Mesendoderm (in vitro differentiated cells): ENCODE results near the gene NTRK3.

Source experiments
- DNase-seq: peaks from one replicate; pipeline ENCODE4 v3.0.0; 2013
- H2AK5ac ChIP-seq: 2 replicates; pipeline ENCODE4 v1.6.1; 2013; ENCODE audit warnings: low read length, inconsistent platforms
- H2BK120ac ChIP-seq: 2 replicates; pipeline ENCODE4 v1.6.1; 2013; ENCODE audit warnings: low read depth, mild to moderate bottlenecking, low read length, moderate library complexity, mixed read lengths
- H2BK15ac ChIP-seq: replicated peaks from 2 replicates; pipeline ENCODE4 v1.6.1; 2013; ENCODE audit warnings: low read depth, mild to moderate bottlenecking, moderate library complexity
- H2BK5ac ChIP-seq: 2 replicates; pipeline ENCODE4 v1.6.1; 2013; ENCODE audit warnings: low read length, inconsistent platforms
- H3K18ac ChIP-seq: 2 replicates; pipeline ENCODE4 v1.6.1; 2013; ENCODE audit warnings: mild to moderate bottlenecking, low read length, mixed read lengths
- H3K23ac ChIP-seq: one replicate; pipeline ENCODE4 v1.6.1; 2013; ENCODE audit warnings: low read length
- H3K27ac ChIP-seq: 2 replicates; pipeline ENCODE4 v1.5.1; 2013; ENCODE audit warnings: low read depth, mild to moderate bottlenecking, inconsistent platforms, low read length, moderate library complexity
- H3K27me3 ChIP-seq: 2 replicates; pipeline ENCODE4 v1.6.1; 2013; ENCODE audit warnings: low read length, control low read depth, mild to moderate bottlenecking, inconsistent platforms; ENCODE audit not compliant: insufficient read depth, poor library complexity
- H3K36me3 ChIP-seq: 2 replicates; pipeline ENCODE4 v1.6.1; 2013; ENCODE audit warnings: low read length, inconsistent platforms; ENCODE audit not compliant: control insufficient read depth, insufficient read depth
- H3K4ac ChIP-seq: one replicate; pipeline ENCODE4 v1.6.1; 2013; ENCODE audit warnings: low read depth, mild to moderate bottlenecking, low read length, moderate library complexity
- H3K4me1 ChIP-seq: 2 replicates; pipeline ENCODE4 v1.6.1; 2013; ENCODE audit warnings: low read depth, low read length, inconsistent platforms; ENCODE audit not compliant: control insufficient read depth
- H3K4me2 ChIP-seq: 2 replicates; pipeline ENCODE4 v1.6.1; 2013; ENCODE audit warnings: low read length
- H3K4me3 ChIP-seq: 2 replicates; pipeline ENCODE4 v1.5.1; 2013; ENCODE audit warnings: mild to moderate bottlenecking, low read length
- H3K56ac ChIP-seq: one replicate; pipeline ENCODE4 v1.6.1; 2013; ENCODE audit warnings: low read length
- H3K79me1 ChIP-seq: 2 replicates; pipeline ENCODE4 v1.6.1; 2013; ENCODE audit warnings: low read length, inconsistent platforms
- H3K79me2 ChIP-seq: 2 replicates; pipeline ENCODE4 v1.6.1; 2013; ENCODE audit warnings: mild to moderate bottlenecking, low read length; ENCODE audit not compliant: control insufficient read depth, insufficient read depth
- H3K9ac ChIP-seq: 2 replicates; pipeline ENCODE4 v1.6.1; 2013; ENCODE audit warnings: low read length, inconsistent platforms
- H4K5ac ChIP-seq: one replicate; pipeline ENCODE4 v1.6.1; 2013; ENCODE audit warnings: low read length
- H4K8ac ChIP-seq: one replicate; pipeline ENCODE4 v1.6.1; 2013; ENCODE audit warnings: low read depth, mild to moderate bottlenecking, control low read depth, low read length, moderate library complexity
- WGBS: extraction: QIAGEN DNeasy Blood & Tissue Kit; methylation state at CpG from one replicate; pipeline ENCODE4 v1.1.7; 2013; ENCODE audit warnings: low lambda C conversion rate, missing lambda C conversion rate; ENCODE audit not compliant: insufficient coverage; ENCODE audit errors: extremely low coverage; 5-methylcytosine and 5-hydroxymethylcytosine counted together

The NTRK3 gene

GRCh38 chr15:88113613-88114308, 142.8 kb downstream of the NTRK3 start:
- Histone ChIP-seq H2BK5ac (no peak overlapping the region), H2BK15ac (no peak overlapping the region), H3K4ac (no peak overlapping the region), H4K8ac (no peak overlapping the region), H3K36me3 (no peaks in the 10 kb centered on the region), H4K5ac (no peak overlapping the region), H3K23ac (no peak overlapping the region), H3K4me2 (no peak overlapping the region), H3K9ac (no peak overlapping the region), H2AK5ac (no peak overlapping the region), H3K4me3 (no peak overlapping the region), H3K18ac (no peak overlapping the region), H3K56ac (no peak overlapping the region), H2BK120ac (no peak overlapping the region), H3K27me3 (no peaks in the 10 kb centered on the region), H3K79me2 (no peaks in the 10 kb centered on the region), H3K27ac (no peak overlapping the region), H3K79me1 (no peaks in the 10 kb centered on the region), H3K4me1 (no peaks in the 10 kb centered on the region)
- no peak for DNase-seq
- WGBS = no CpG with 5 or more reads among the region's 1 CpG

DNA sequence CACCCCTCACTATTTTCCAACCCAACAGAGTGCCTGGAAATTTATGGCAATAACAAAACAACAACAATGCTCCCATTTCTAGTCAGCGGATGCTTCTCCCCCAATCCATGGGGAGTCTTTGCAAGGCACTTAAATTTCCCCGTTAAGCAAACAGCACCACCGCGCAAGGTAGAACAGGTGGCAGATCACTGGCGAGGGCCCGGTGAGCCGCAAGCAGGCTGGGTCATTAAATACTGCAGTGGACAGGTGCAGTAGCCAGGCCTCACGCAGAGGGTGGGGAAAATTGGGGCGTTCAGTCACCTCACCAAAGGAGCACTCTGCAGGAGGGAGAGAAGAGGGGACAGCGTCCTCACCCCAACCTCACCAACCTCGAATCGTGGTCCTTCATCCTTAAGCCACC, 147.5 kb downstream of the NTRK3 start:
- no peaks in the 10 kb centered on the region for H3K79me1 ChIP-seq
- H4K8ac ChIP-seq = no peak overlapping the region
- no peaks in the 10 kb centered on the region for H3K79me2 ChIP-seq
- no peak overlapping the region for H4K5ac ChIP-seq
- no peak overlapping the region for H3K56ac ChIP-seq
- H2AK5ac ChIP-seq = no peak overlapping the region
- H3K18ac ChIP-seq = no peak overlapping the region
- no peaks in the 10 kb centered on the region for H3K4me1 ChIP-seq
- H3K4me3 ChIP-seq = no peak overlapping the region
- no peak overlapping the region for H2BK15ac ChIP-seq
- H3K23ac ChIP-seq = no peak overlapping the region
- H3K27me3 ChIP-seq = no peaks in the 10 kb centered on the region
- H2BK120ac ChIP-seq = no peak overlapping the region
- WGBS = no CpG with 5 or more reads among the region's 12 CpGs
- H3K9ac ChIP-seq = no peak overlapping the region
- DNase-seq = no peak
- H3K4me2 ChIP-seq = no peak overlapping the region
- no peak overlapping the region for H3K27ac ChIP-seq
- H3K36me3 ChIP-seq = no peaks in the 10 kb centered on the region
- no peak overlapping the region for H2BK5ac ChIP-seq
- H3K4ac ChIP-seq = no peak overlapping the region

DNA sequence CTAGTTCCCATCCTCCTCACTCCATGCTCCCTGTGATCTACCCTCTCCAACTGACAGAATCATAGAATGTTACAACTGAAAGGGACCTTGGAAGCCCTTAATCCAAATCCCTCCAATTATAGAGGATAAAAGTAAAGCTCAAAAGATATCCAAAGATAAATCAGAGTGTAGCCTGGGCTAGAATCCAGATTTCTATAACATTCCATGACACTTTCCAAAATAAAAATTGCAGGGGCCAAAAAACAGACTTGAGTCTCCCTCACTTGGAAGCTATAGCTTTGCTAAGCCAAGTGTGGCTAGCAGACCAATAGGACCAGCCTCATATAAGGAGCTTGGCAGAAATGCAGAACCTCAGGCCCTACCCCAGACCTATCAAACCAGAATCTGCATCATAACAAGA, 148.1 kb downstream of the NTRK3 start:
- Histone ChIP-seq H2AK5ac (no peak overlapping the region), H3K4me3 (no peak overlapping the region), H3K18ac (no peak overlapping the region), H3K79me2 (no peaks in the 10 kb centered on the region), H3K36me3 (no peaks in the 10 kb centered on the region), H4K5ac (no peak overlapping the region), H2BK15ac (no peak overlapping the region), H3K79me1 (no peaks in the 10 kb centered on the region), H4K8ac (no peak overlapping the region), H3K27me3 (no peaks in the 10 kb centered on the region), H3K56ac (no peak overlapping the region), H3K4me2 (no peak overlapping the region), H2BK5ac (no peak overlapping the region), H3K27ac (no peak overlapping the region), H2BK120ac (no peak overlapping the region), H3K4ac (no peak overlapping the region), H3K9ac (no peak overlapping the region), H3K4me1 (no peaks in the 10 kb centered on the region), H3K23ac (no peak overlapping the region)
- no peak for DNase-seq

GRCh38 chr15:88106074-88106473, 150.5 kb downstream of the NTRK3 start:
- Histone ChIP-seq H3K4ac (no peak overlapping the region), H3K18ac (no peak overlapping the region), H2AK5ac (no peak overlapping the region), H3K27me3 (no peaks in the 10 kb centered on the region), H4K8ac (no peak overlapping the region), H3K4me2 (no peak overlapping the region), H3K23ac (no peak overlapping the region), H2BK5ac (no peak overlapping the region), H3K79me2 (no peaks in the 10 kb centered on the region), H3K27ac (no peak overlapping the region), H4K5ac (no peak overlapping the region), H3K79me1 (no peaks in the 10 kb centered on the region), H2BK15ac (no peak overlapping the region), H3K4me3 (no peak overlapping the region), H3K4me1 (no peaks in the 10 kb centered on the region), H3K36me3 (no peaks in the 10 kb centered on the region), H3K56ac (no peak overlapping the region), H3K9ac (no peak overlapping the region), H2BK120ac (no peak overlapping the region)
- no peak for DNase-seq
- WGBS = no CpG with 5 or more reads among the region's 6 CpGs

DNA sequence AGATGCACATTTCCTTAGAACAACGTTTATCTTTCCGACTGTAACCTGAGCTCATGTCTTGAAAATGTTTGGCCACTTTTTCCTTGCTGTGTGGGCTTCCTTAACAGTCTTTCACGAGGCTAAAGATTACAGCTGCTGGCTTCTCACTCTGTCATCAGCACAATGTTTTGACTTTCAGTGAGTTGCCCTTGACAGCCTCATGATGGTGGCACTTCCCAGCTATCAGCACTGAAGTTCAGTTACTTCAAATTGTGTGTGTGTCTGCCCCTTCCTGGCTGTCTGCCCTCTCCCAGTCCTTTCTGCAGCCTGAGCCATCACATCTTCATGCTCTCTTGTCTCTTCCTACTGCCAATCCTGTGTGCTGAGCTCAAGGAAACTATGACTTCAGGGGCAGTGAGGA, 152.2 kb downstream of the NTRK3 start:
- WGBS = no CpG with 5 or more reads among the region's 3 CpGs
- Histone ChIP-seq H3K27ac (no peak overlapping the region), H3K4me3 (no peak overlapping the region), H2BK15ac (no peak overlapping the region), H3K79me2 (no peaks in the 10 kb centered on the region), H4K8ac (no peak overlapping the region), H2AK5ac (no peak overlapping the region), H3K4me1 (no peaks in the 10 kb centered on the region), H3K36me3 (no peaks in the 10 kb centered on the region), H3K9ac (no peak overlapping the region), H3K23ac (no peak overlapping the region), H4K5ac (no peak overlapping the region), H2BK5ac (no peak overlapping the region), H3K18ac (no peak overlapping the region), H2BK120ac (no peak overlapping the region), H3K56ac (no peak overlapping the region), H3K4ac (no peak overlapping the region), H3K4me2 (no peak overlapping the region), H3K79me1 (no peaks in the 10 kb centered on the region), H3K27me3 (no peaks in the 10 kb centered on the region)
- no peak for DNase-seq

DNA sequence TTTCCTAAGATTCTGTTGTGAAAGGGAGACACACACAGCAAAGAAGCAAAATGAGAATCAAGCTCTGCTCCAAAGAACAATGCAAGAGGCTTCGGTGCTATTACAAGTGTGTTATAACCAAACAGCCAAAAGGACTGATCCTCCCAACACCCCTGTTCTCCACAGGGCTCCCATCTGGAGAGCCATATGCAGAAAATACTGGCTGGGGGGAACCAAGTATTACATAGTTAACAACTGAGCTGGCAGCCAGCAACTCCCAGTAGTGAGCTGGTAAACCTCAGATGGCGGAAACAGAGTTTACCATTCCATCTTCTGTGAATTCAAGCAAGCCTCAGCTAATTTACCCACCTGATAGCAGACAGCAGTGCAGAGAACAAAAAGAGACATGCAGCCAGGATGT, 156.4 kb downstream of the NTRK3 start:
- H3K4ac ChIP-seq = no peak overlapping the region
- no peak overlapping the region for H3K18ac ChIP-seq
- H2BK15ac ChIP-seq = no peak overlapping the region
- no peak overlapping the region for H3K4me3 ChIP-seq
- H2BK120ac ChIP-seq = no peak overlapping the region
- H3K4me2 ChIP-seq = no peak overlapping the region
- H3K56ac ChIP-seq = no peak overlapping the region
- H3K23ac ChIP-seq = no peak overlapping the region
- no peak overlapping the region for H2BK5ac ChIP-seq
- H3K79me1 ChIP-seq = no peaks in the 10 kb centered on the region
- no peaks in the 10 kb centered on the region for H3K36me3 ChIP-seq
- no peak overlapping the region for H4K5ac ChIP-seq
- no peaks in the 10 kb centered on the region for H3K4me1 ChIP-seq
- no peaks in the 10 kb centered on the region for H3K27me3 ChIP-seq
- no peak overlapping the region for H2AK5ac ChIP-seq
- no peak overlapping the region for H3K9ac ChIP-seq
- H4K8ac ChIP-seq = no peak overlapping the region
- WGBS = no CpG with 5 or more reads among the region's 2 CpGs
- no peak overlapping the region for H3K27ac ChIP-seq
- no peaks in the 10 kb centered on the region for H3K79me2 ChIP-seq
- DNase-seq = no peak
